Epidermal melanocyte (primary cell): Measurements from ENCODE around the gene COQ2.
"Not testable (repeated sequence)": the region's sequence is repeated elsewhere in the genome, so short reads cannot be mapped to it uniquely, and the experiment has no call there.

Source experiments
- DNase-seq: peaks from one replicate; pipeline ENCODE4 v3.0.0; 2011; ENCODE audit warnings: low spot score; ENCODE audit not compliant: insufficient read length

Gene COQ2

GRCh38 chr4:83248486-83248885 is 36.1 kb downstream of the COQ2 start:
- DNase-seq: no peak

GRCh38 chr4:83247415-83248357 is 36.9 kb downstream of the COQ2 start:
- DNase-seq: no peak

- DNase-seq: no peak
Measured at GRCh38 chr4:83241132-83241531, 43.5 kb downstream of the COQ2 start.

- no peak for DNase-seq
Measured at GRCh38 chr4:83240379-83240875, 44.2 kb downstream of the COQ2 start.

GRCh38 chr4:83238393-83239248 is 46.0 kb downstream of the COQ2 start:
- no peak for DNase-seq

- no peak for DNase-seq
Measured at GRCh38 chr4:83237591-83237990, 47.0 kb downstream of the COQ2 start.

- DNase-seq: not testable (repeated sequence)
Measured at GRCh38 chr4:83235645-83236133, 48.9 kb downstream of the COQ2 start.

- DNase-seq: no peak
Measured at GRCh38 chr4:83234902-83235644, 49.5 kb downstream of the COQ2 start.

- not testable (repeated sequence) for DNase-seq
Measured at GRCh38 chr4:83234387-83234786, 50.2 kb downstream of the COQ2 start.

GRCh38 chr4:83232082-83232481 is 52.5 kb downstream of the COQ2 start:
- no peak for DNase-seq

- no peak for DNase-seq
Measured at GRCh38 chr4:83231620-83232076, 53.0 kb downstream of the COQ2 start.

GRCh38 chr4:83230928-83231327 is 53.7 kb downstream of the COQ2 start:
- DNase-seq: no peak

- DNase-seq: no peak
Measured at GRCh38 chr4:83229791-83230190, 54.8 kb downstream of the COQ2 start.

GRCh38 chr4:83228231-83228630 is 56.4 kb downstream of the COQ2 start:
- no peak for DNase-seq

GRCh38 chr4:83224502-83225197 is 59.9 kb downstream of the COQ2 start:
- no peak for DNase-seq

GRCh38 chr4:83223781-83224180 is 60.8 kb downstream of the COQ2 start:
- no peak for DNase-seq

GRCh38 chr4:83221897-83222441 is 62.6 kb downstream of the COQ2 start:
- DNase-seq: no peak

- DNase-seq: peak; percentile 41
Measured at GRCh38 chr4:83219344-83220331, 65.0 kb downstream of the COQ2 start.
